ENCODE measurements around the gene ZFX.

Gene ZFX

GRCh38 chrX:24198101-24198500 lies 48.6 kb downstream of the ZFX start:
- H3K9me3 ChIP-seq (ENCODE audit: insufficient read depth, low read length, severe bottlenecking), result no peaks in the 10 kb centered on the region
- peaks cover 40% of the 10 kb centered on the region; the same call in 1 of the 2 replicates for H4K20me1 ChIP-seq (ENCODE audit: insufficient read depth, low read length)
- H3K9ac ChIP-seq (ENCODE audit: low read depth, low read length), result no peak overlapping the region
- ATAC-seq (ENCODE audit: insufficient read depth, low read depth) (no peak), DNase-seq (no peak)
- no peaks in the 10 kb centered on the region for H3K27me3 ChIP-seq (ENCODE audit: insufficient read depth, low read length, poor library complexity)
- H2AFZ ChIP-seq (ENCODE audit: low read depth, low read length), result no peak overlapping the region
- H3K4me2 ChIP-seq (ENCODE audit: insufficient read depth, low read length), result no peak overlapping the region
- no peak overlapping the region for H3K4me3 ChIP-seq (ENCODE audit: low read depth in 1 of 2, low read length in 2 of 2)
- H3K36me3 ChIP-seq (ENCODE audit: insufficient read depth, low read length), result peaks cover 32% of the 10 kb centered on the region
- TF ChIP-seq CTCF (IDR thresholded peaks at IDR 0.05; ENCODE audit: borderline replicate concordance, extremely low read depth, low read length, poor library complexity, severe bottlenecking) (no peak), EZH2 (IDR thresholded peaks at IDR 0.05; ENCODE audit: borderline replicate concordance, low read depth, low read length, severe bottlenecking) (no peak)
- peaks cover 94% of the 10 kb centered on the region for H3K79me2 ChIP-seq (ENCODE audit: insufficient read depth, low read length)
- H3K27ac ChIP-seq (ENCODE audit: low read length), result no peak overlapping the region
- no peaks in the 10 kb centered on the region for H3K4me1 ChIP-seq (ENCODE audit: insufficient read depth, low read length)

- DNase-seq, result no peak
- no peak overlapping the region for H3K27ac ChIP-seq (ENCODE audit: low read length)
- no peak overlapping the region for H2AFZ ChIP-seq (ENCODE audit: low read depth, low read length)
- no peaks in the 10 kb centered on the region for H3K27me3 ChIP-seq (ENCODE audit: insufficient read depth, low read length, poor library complexity)
- H3K4me1 ChIP-seq (ENCODE audit: insufficient read depth, low read length), result no peaks in the 10 kb centered on the region
- H3K9me3 ChIP-seq (ENCODE audit: insufficient read depth, low read length, severe bottlenecking), result no peaks in the 10 kb centered on the region
- peaks cover 43% of the 10 kb centered on the region; the same call in 1 of the 2 replicates for H4K20me1 ChIP-seq (ENCODE audit: insufficient read depth, low read length)
- TF ChIP-seq CTCF (IDR thresholded peaks at IDR 0.05; ENCODE audit: borderline replicate concordance, extremely low read depth, low read length, poor library complexity, severe bottlenecking), result no peak
- TF ChIP-seq EZH2 (IDR thresholded peaks at IDR 0.05; ENCODE audit: borderline replicate concordance, low read depth, low read length, severe bottlenecking), result no peak
- H3K9ac ChIP-seq (ENCODE audit: low read depth, low read length), result no peak overlapping the region
- no peak overlapping the region for H3K4me2 ChIP-seq (ENCODE audit: insufficient read depth, low read length)
- ATAC-seq (ENCODE audit: insufficient read depth, low read depth), result no peak
- peaks cover 36% of the 10 kb centered on the region for H3K36me3 ChIP-seq (ENCODE audit: insufficient read depth, low read length)
- H3K4me3 ChIP-seq (ENCODE audit: low read depth in 1 of 2, low read length in 2 of 2), result no peak overlapping the region
- peaks cover 95% of the 10 kb centered on the region for H3K79me2 ChIP-seq (ENCODE audit: insufficient read depth, low read length)
These were observed 50.6 kb downstream of the ZFX start for GRCh38 chrX:24200133-24200532.

- Histone ChIP-seq H3K4me1 (ENCODE audit: insufficient read depth, low read length) (no peaks in the 10 kb centered on the region), H3K4me3 (ENCODE audit: low read depth in 1 of 2, low read length in 2 of 2) (no peak overlapping the region), H2AFZ (ENCODE audit: low read depth, low read length) (no peak overlapping the region), H3K36me3 (ENCODE audit: insufficient read depth, low read length) (peaks cover 36% of the 10 kb centered on the region), H3K27me3 (ENCODE audit: insufficient read depth, low read length, poor library complexity) (no peaks in the 10 kb centered on the region), H3K9ac (ENCODE audit: low read depth, low read length) (no peak overlapping the region), H3K9me3 (ENCODE audit: insufficient read depth, low read length, severe bottlenecking) (no peaks in the 10 kb centered on the region), H4K20me1 (ENCODE audit: insufficient read depth, low read length) (peaks cover 40% of the 10 kb centered on the region; the same call in 1 of the 2 replicates), H3K79me2 (ENCODE audit: insufficient read depth, low read length) (peaks cover 92% of the 10 kb centered on the region), H3K27ac (ENCODE audit: low read length) (no peak overlapping the region), H3K4me2 (ENCODE audit: insufficient read depth, low read length) (no peak overlapping the region)
- DNase-seq (no peak), ATAC-seq (ENCODE audit: insufficient read depth, low read depth) (no peak)
- TF ChIP-seq CTCF (IDR thresholded peaks at IDR 0.05; ENCODE audit: borderline replicate concordance, extremely low read depth, low read length, poor library complexity, severe bottlenecking), result no peak
- no peak for TF ChIP-seq EZH2 (IDR thresholded peaks at IDR 0.05; ENCODE audit: borderline replicate concordance, low read depth, low read length, severe bottlenecking)
These were observed 51.7 kb downstream of the ZFX start for GRCh38 chrX:24201216-24201615.
